GM12878 (cell line): Measurements from ENCODE around the gene ULBP2. TPM values are rescaled to one million over a fixed set of nuclear protein-coding genes. Genes with fewer than 3 reads are reported as not detected.

Experiments used
- ATF7 ChIP-seq: fragments of 450-650 bp; IDR thresholded peaks from 2 replicates; pipeline ENCODE4 v1.6.1; 2016; ENCODE audit warnings: low read depth, mild to moderate bottlenecking
- CHD1 ChIP-seq: IDR thresholded peaks from 2 replicates; pipeline ENCODE4 v1.6.1; 2012; ENCODE audit warnings: low read depth, low read length, improper control_type of control experiment
- CHD4 ChIP-seq: fragments of 200-600 bp; sonication (generic); IDR thresholded peaks from 2 replicates; pipeline ENCODE4 v1.6.1; 2016; ENCODE audit warnings: mild to moderate bottlenecking
- MTA2 ChIP-seq: fragments of 450-650 bp; IDR thresholded peaks from 2 replicates; pipeline ENCODE4 v1.6.1; 2016; ENCODE audit warnings: low read depth, mild to moderate bottlenecking, moderate library complexity
- MXI1 ChIP-seq: fragments of 150-350 bp; IDR thresholded peaks from 2 replicates; pipeline ENCODE4 v1.6.1; 2011; ENCODE audit warnings: low read depth, mild to moderate bottlenecking, inconsistent platforms, low read length, improper control_type of control experiment
- POU2F2 ChIP-seq: IDR thresholded peaks from 3 replicates; pipeline ENCODE4 v1.6.1; 2011; ENCODE audit warnings: low read depth, mild to moderate bottlenecking, low read length, borderline replicate concordance
- RB1 ChIP-seq: fragments of 450-650 bp; formaldehyde crosslinking; IDR thresholded peaks from 2 replicates; pipeline ENCODE4 v1.6.1; 2017; ENCODE audit warnings: mild to moderate bottlenecking, borderline replicate concordance
- SIX5 ChIP-seq: IDR thresholded peaks from 2 replicates; pipeline ENCODE4 v1.6.1; 2011; ENCODE audit warnings: mild to moderate bottlenecking, low read depth, low read length, moderate library complexity; ENCODE audit not compliant: severe bottlenecking
- TCF3 ChIP-seq: IDR thresholded peaks from 2 replicates; pipeline ENCODE4 v1.6.1; 2012; ENCODE audit warnings: low read depth, mild to moderate bottlenecking, low read length, borderline replicate concordance; ENCODE audit not compliant: insufficient read depth
- TCF7 ChIP-seq: IDR thresholded peaks from 2 replicates; pipeline ENCODE4 v1.6.1; 2014; ENCODE audit warnings: antibody characterized with exemption, borderline replicate concordance
- WRNIP1 ChIP-seq: IDR thresholded peaks from 2 replicates; pipeline ENCODE4 v1.6.1; 2011; ENCODE audit warnings: low read depth, low read length, improper control_type of control experiment, borderline replicate concordance
- ZNF24 ChIP-seq: fragments of 450-650 bp; IDR thresholded peaks from 2 replicates; pipeline ENCODE4 v1.6.1; 2017; ENCODE audit warnings: antibody characterized with exemption, mild to moderate bottlenecking
- polyA plus RNA-seq, 11 experiments: library from polyadenylated mRNA; depleted of rRNA in 4 of 11; unstranded in 6 of 11; stranded (reverse) in 5 of 11; fragments of >200 nt; fragmentation: Nextera tagmentation in 4 of 11; fragmentation: Illumina TruSeq in 1 of 11; extraction: Ambion mirVana in 4 of 11; extraction: Trizol in 1 of 11; gene quantifications; 1 replicate in 1 of 11; 2 replicates in 10 of 11; pipeline versions ENCODE4 v1.2.1 to v1.2.3, GENCODE V29; 2011 to 2016; ENCODE audit warnings: inconsistent platforms in 2 of 11, missing spikeins in 2 of 11, low read depth in 1 of 11
- total RNA-seq, 4 experiments: library from RNA; depleted of rRNA in 3 of 4; stranded (reverse); fragments of >200 nt in 3 of 4; fragmentation: Illumina TruSeq in 1 of 4; extraction: Trizol in 1 of 4; gene quantifications; 2 replicates each; pipeline versions ENCODE4 v1.2.1 to v1.2.3, GENCODE V29; 2013 to 2021
- TF ChIP-seq, protein P1 (sequence below): fragments of 450-650 bp; IDR thresholded peaks from 2 replicates; pipeline ENCODE4 v1.6.1; 2016; ENCODE audit warnings: mild to moderate bottlenecking
- TF ChIP-seq, protein P2 (sequence below): IDR thresholded peaks from 2 replicates; pipeline ENCODE4 v1.6.1; 2011; ENCODE audit warnings: low read depth, low read length, improper control_type of control experiment, borderline replicate concordance
- TF ChIP-seq, protein P3 (sequence below): fragments of 450-650 bp; formaldehyde crosslinking; IDR thresholded peaks from 2 replicates; pipeline ENCODE4 v1.5.0; 2022; ENCODE audit warnings: mild to moderate bottlenecking, missing genetic modification characterization
- TF ChIP-seq, protein P4 (sequence below): fragments of 450-650 bp; IDR thresholded peaks from 2 replicates; pipeline ENCODE4 v1.6.1; 2017; ENCODE audit warnings: mild to moderate bottlenecking, low read depth, inconsistent platforms; ENCODE audit not compliant: poor library complexity, severe bottlenecking
- TF ChIP-seq, protein P5 (sequence below): IDR thresholded peaks from 2 replicates; pipeline ENCODE4 v1.6.1; 2011; ENCODE audit warnings: mild to moderate bottlenecking, low read depth, low read length, moderate library complexity; ENCODE audit not compliant: insufficient replicate concordance

The ULBP2 gene
- total and polyA plus RNA-seq, 10 of the 15 experiments (the other 5 are each of a cell fraction or from before 2014, with no cell fraction given): 0.16 to 2.5 (median 0.22) TPM; not detected in 3

DNA sequence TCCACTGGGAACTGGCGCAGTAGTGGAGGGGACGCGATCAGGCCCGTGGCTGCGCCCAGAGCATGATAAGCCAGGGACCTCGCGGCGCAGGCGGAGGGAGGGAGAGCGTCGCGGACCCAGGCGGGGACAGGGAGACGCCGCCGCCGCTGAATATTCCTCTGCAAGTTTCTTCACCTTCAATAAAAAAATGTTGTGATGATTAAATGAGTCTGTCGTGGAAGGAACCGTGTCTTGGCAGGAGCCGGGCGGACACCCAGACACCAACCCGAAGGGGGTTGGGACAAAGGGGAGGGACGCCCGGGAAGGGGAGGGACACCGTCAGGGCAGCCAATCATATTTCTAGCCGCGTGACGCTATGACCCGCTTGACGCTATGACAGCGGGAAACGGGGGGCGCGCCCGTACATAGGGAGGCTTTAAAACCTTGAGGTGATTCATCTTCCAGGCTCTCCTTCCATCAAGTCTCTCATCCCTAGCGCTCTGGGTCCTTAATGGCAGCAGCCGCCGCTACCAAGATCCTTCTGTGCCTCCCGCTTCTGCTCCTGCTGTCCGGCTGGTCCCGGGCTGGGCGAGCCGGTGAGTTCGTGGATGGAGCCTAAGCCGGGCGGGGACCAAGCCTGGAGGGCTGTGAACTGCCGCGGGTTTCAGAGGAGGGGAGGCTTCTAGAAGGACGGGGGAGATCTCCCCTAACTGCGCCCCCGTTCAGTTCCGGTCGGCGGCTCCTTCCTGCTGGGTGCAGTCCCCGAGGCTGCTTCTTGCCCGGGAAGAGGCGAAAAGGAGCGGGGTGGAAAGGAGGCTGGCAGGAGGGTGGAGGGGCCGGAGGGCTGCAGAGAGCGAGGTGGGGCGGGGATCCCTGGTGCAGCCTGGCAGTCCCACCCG, at the start of gene ULBP2 (continued):
- TF ChIP-seq, protein P1, sequence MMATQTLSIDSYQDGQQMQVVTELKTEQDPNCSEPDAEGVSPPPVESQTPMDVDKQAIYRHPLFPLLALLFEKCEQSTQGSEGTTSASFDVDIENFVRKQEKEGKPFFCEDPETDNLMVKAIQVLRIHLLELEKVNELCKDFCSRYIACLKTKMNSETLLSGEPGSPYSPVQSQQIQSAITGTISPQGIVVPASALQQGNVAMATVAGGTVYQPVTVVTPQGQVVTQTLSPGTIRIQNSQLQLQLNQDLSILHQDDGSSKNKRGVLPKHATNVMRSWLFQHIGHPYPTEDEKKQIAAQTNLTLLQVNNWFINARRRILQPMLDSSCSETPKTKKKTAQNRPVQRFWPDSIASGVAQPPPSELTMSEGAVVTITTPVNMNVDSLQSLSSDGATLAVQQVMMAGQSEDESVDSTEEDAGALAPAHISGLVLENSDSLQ: peak; percentile 81
- TF ChIP-seq, protein P2, sequence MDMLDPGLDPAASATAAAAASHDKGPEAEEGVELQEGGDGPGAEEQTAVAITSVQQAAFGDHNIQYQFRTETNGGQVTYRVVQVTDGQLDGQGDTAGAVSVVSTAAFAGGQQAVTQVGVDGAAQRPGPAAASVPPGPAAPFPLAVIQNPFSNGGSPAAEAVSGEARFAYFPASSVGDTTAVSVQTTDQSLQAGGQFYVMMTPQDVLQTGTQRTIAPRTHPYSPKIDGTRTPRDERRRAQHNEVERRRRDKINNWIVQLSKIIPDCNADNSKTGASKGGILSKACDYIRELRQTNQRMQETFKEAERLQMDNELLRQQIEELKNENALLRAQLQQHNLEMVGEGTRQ: no peak
- TF ChIP-seq POU2F2: no peak
- TF ChIP-seq MTA2: no peak
- TF ChIP-seq SIX5: no peak
- TF ChIP-seq CHD1: no peak
- TF ChIP-seq, protein P3, sequence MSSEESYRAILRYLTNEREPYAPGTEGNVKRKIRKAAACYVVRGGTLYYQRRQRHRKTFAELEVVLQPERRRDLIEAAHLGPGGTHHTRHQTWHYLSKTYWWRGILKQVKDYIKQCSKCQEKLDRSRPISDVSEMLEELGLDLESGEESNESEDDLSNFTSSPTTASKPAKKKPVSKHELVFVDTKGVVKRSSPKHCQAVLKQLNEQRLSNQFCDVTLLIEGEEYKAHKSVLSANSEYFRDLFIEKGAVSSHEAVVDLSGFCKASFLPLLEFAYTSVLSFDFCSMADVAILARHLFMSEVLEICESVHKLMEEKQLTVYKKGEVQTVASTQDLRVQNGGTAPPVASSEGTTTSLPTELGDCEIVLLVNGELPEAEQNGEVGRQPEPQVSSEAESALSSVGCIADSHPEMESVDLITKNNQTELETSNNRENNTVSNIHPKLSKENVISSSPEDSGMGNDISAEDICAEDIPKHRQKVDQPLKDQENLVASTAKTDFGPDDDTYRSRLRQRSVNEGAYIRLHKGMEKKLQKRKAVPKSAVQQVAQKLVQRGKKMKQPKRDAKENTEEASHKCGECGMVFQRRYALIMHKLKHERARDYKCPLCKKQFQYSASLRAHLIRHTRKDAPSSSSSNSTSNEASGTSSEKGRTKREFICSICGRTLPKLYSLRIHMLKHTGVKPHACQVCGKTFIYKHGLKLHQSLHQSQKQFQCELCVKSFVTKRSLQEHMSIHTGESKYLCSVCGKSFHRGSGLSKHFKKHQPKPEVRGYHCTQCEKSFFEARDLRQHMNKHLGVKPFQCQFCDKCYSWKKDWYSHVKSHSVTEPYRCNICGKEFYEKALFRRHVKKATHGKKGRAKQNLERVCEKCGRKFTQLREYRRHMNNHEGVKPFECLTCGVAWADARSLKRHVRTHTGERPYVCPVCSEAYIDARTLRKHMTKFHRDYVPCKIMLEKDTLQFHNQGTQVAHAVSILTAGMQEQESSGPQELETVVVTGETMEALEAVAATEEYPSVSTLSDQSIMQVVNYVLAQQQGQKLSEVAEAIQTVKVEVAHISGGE: no peak
- no peak for TF ChIP-seq RB1
- TF ChIP-seq TCF3: no peak
- TF ChIP-seq, protein P4, sequence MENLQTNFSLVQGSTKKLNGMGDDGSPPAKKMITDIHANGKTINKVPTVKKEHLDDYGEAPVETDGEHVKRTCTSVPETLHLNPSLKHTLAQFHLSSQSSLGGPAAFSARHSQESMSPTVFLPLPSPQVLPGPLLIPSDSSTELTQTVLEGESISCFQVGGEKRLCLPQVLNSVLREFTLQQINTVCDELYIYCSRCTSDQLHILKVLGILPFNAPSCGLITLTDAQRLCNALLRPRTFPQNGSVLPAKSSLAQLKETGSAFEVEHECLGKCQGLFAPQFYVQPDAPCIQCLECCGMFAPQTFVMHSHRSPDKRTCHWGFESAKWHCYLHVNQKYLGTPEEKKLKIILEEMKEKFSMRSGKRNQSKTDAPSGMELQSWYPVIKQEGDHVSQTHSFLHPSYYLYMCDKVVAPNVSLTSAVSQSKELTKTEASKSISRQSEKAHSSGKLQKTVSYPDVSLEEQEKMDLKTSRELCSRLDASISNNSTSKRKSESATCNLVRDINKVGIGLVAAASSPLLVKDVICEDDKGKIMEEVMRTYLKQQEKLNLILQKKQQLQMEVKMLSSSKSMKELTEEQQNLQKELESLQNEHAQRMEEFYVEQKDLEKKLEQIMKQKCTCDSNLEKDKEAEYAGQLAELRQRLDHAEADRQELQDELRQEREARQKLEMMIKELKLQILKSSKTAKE: no peak
- TF ChIP-seq TCF7: no peak
- TF ChIP-seq WRNIP1: no peak
- TF ChIP-seq, protein P5, sequence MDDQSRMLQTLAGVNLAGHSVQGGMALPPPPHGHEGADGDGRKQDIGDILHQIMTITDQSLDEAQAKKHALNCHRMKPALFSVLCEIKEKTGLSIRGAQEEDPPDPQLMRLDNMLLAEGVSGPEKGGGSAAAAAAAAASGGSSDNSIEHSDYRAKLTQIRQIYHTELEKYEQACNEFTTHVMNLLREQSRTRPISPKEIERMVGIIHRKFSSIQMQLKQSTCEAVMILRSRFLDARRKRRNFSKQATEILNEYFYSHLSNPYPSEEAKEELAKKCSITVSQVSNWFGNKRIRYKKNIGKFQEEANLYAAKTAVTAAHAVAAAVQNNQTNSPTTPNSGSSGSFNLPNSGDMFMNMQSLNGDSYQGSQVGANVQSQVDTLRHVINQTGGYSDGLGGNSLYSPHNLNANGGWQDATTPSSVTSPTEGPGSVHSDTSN: no peak
- no peak for TF ChIP-seq MXI1
- TF ChIP-seq ZNF24: no peak
- no peak for TF ChIP-seq ATF7
- no peak for TF ChIP-seq CHD4
